Suprapubic skin (tissue), 4 donors: ENCODE results near the gene LAMA5. TPM values are rescaled to one million over a fixed set of nuclear protein-coding genes. Genes with fewer than 3 reads are reported as not detected.

ENCODE experiments used
- DNase-seq, 2 donors: peaks; one replicate each; pipeline ENCODE4 v3.0.0-alpha.2; 2019; ENCODE audit warnings: low spot score in 2 of 2
- H3K27ac ChIP-seq: fragments of 200-600 bp; sonication (generic); one replicate; pipeline ENCODE4 v1.5.1; 2019
- H3K27me3 ChIP-seq: fragments of 200-600 bp; sonication (generic); one replicate; pipeline ENCODE4 v1.5.1; 2019
- H3K36me3 ChIP-seq: fragments of 200-600 bp; sonication (generic); one replicate; pipeline ENCODE4 v1.5.1; 2019
- H3K4me1 ChIP-seq: fragments of 200-600 bp; sonication (generic); one replicate; pipeline ENCODE4 v1.5.1; 2019
- H3K4me3 ChIP-seq: fragments of 200-600 bp; sonication (generic); one replicate; pipeline ENCODE4 v1.5.1; 2019; ENCODE audit warnings: mild to moderate bottlenecking
- H3K9me3 ChIP-seq: fragments of 200-600 bp; sonication (generic); one replicate; pipeline ENCODE4 v1.5.1; 2019
- EP300 ChIP-seq: sonication (generic); formaldehyde crosslinking; IDR thresholded peaks from one replicate; pipeline ENCODE4 v1.6.1; 2017; ENCODE audit warnings: antibody characterized with exemption
- POLR2A ChIP-seq, 2 donors: fragments of 450-650 bp; IDR thresholded peaks; one replicate each; pipeline ENCODE4 v1.6.1; 2017; ENCODE audit warnings: antibody characterized with exemption in 2 of 2, mild to moderate bottlenecking in 2 of 2, moderate library complexity in 2 of 2
- POLR2AphosphoS5 ChIP-seq, 3 donors: sonication (generic); formaldehyde crosslinking; IDR thresholded peaks; one replicate each; pipeline ENCODE4 v1.6.1; 2017; ENCODE audit warnings: antibody characterized with exemption in 3 of 3
- WGBS: methylation state at CpG from one replicate; pipeline ENCODE4 v1.1.5; 2018; 5-methylcytosine and 5-hydroxymethylcytosine counted together
- total RNA-seq, 4 donors: library from RNA; depleted of rRNA; stranded (reverse); fragments of >200 nt; gene quantifications; one replicate each; pipeline ENCODE4 v1.1.0, GENCODE V29; 2016
- TF ChIP-seq, protein P1 (sequence below), 2 donors: fragments of 200-600 bp in 1 of 2; fragments of 450-650 bp in 1 of 2; sonication (generic) in 1 of 2; IDR thresholded peaks; one replicate each; pipeline ENCODE4 v1.5.1; 2016 to 2019; ENCODE audit warnings: antibody characterized with exemption in 2 of 2, mild to moderate bottlenecking in 1 of 2, moderate library complexity in 1 of 2

The LAMA5 gene
- total RNA-seq, 4 donors from 2014 or later, result 200 to 623 (median 316) TPM

DNA sequence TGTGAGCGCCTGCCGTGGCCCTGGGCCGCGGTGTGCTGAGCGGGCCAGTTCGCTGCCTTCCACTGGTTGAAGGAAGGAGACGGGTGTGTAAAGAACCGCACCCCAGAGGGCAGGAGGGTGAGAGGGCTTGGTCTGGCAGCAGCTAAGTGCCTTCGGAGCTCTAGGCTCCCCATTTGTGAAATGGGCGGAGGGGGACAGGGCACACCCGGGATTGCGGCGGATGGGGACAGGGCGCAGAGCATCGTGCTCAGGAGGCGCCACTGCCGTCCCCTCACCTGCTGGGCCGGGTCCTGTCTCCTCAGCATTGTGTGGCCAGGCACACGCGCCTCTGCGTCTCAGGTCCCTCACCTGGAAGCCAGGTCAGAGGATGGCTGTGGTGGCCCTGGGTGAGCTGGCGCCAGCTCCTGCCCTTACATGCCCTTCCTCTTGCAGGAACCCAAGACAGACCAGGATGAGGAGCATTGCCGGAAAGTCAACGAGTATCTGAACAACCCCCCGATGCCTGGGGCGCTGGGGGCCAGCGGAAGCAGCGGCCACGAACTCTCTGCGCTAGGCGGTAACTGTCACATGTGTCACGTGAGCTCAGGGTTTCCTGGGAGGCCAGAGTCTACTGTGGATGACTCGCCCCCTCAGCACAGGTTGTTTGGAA lies 61.2 kb downstream of the LAMA5 start:
- 55% methylated on average over 7 of the region's 33 CpGs for WGBS
- Histone ChIP-seq H3K27ac (no peak overlapping the region), H3K4me3 (no peak overlapping the region), H3K9me3 (no peaks in the 10 kb centered on the region), H3K4me1 (peaks cover 55% of the 10 kb centered on the region), H3K27me3 (no peaks in the 10 kb centered on the region), H3K36me3 (peaks cover 42% of the 10 kb centered on the region)
- no peak for DNase-seq
- TF ChIP-seq POLR2AphosphoS5 (IDR thresholded peaks at IDR 0.05), result no peak
- no peak for TF ChIP-seq POLR2A (IDR thresholded peaks at IDR 0.05)
- no peak for TF ChIP-seq EP300
- TF ChIP-seq, protein P1, sequence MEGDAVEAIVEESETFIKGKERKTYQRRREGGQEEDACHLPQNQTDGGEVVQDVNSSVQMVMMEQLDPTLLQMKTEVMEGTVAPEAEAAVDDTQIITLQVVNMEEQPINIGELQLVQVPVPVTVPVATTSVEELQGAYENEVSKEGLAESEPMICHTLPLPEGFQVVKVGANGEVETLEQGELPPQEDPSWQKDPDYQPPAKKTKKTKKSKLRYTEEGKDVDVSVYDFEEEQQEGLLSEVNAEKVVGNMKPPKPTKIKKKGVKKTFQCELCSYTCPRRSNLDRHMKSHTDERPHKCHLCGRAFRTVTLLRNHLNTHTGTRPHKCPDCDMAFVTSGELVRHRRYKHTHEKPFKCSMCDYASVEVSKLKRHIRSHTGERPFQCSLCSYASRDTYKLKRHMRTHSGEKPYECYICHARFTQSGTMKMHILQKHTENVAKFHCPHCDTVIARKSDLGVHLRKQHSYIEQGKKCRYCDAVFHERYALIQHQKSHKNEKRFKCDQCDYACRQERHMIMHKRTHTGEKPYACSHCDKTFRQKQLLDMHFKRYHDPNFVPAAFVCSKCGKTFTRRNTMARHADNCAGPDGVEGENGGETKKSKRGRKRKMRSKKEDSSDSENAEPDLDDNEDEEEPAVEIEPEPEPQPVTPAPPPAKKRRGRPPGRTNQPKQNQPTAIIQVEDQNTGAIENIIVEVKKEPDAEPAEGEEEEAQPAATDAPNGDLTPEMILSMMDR (IDR thresholded peaks at IDR 0.05), result no peak

DNA sequence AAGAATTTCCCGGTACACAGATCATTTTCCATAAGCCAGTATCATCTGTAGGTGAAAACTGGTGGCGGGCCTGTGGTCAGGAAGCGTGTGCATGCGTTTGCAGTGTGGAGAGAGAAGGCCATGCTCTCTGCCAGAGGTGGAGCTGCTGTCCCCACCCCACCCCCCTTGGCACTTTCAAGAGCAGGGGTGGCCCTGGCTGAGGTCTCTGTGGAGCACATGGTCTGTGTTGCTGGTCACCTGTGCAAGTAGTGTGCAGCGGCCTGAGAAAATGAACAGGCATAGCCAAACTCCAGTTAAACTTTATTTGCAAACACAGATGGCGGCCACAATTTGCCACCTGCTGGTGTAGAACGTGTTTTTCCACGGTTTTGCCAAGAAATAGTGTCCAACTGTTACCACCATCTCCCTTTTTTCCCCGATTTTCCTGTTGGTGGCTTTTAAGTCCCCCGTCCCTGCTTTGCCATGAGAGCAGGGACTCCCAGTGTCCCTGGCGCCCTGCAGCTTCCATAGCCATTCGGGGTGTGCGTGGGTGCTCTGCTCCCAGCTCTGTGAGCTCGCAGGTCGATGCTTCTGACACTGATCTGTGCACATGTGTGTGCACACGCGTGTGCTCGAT lies 61.9 kb downstream of the LAMA5 start:
- DNase-seq, result no peak
- Histone ChIP-seq H3K27ac (no peak overlapping the region), H3K4me1 (peaks cover 55% of the 10 kb centered on the region)

DNA sequence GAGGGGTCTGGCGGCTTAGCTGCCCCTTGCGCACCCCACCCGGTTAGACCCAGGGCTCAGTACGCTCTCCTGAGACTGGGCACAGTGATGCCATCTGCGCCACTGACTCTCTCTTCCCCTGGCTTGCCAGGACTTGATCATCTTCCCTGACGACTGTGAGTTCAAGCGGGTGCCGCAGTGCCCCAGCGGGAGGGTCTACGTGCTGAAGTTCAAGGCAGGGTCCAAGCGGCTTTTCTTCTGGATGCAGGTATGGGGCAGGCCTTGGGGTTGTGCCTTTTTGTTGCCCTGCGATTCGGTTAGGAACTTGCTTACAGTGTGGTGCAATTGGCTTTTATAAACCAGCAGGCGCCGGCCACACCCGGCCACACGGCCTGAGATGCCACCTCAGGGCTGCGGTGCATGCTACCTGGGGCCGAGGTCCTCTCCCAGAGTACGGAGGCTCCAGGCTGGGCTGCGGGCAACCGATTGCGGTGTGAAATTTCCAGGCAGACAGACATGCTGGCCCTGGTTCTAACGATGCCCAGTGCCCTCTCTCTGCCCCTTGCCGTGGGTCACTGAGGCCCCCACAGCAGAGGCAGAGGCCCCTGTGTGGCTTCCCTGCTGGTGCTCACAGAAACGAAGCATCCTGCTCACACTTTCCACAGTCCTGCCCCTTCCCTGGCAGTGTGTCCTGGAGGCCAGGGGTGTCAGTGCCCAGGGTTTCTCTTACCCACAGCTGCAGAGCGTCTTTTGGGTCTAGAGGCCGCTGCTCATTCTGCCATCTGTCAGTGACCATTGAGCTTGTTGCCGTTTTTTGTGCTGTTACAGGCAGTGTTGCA lies 62.6 kb downstream of the LAMA5 start:
- Histone ChIP-seq H3K4me1 (peaks cover 55% of the 10 kb centered on the region), H3K27me3 (no peaks in the 10 kb centered on the region), H3K36me3 (peaks cover 28% of the 10 kb centered on the region), H3K9me3 (no peaks in the 10 kb centered on the region), H3K4me3 (peak overlapping the region; percentile 96), H3K27ac (peak overlapping the region; percentile 98)
- 54% methylated on average over 9 of the region's 29 CpGs for WGBS
- DNase-seq, result no peak
- TF ChIP-seq POLR2AphosphoS5 (IDR thresholded peaks at IDR 0.05) (no peak), POLR2A (IDR thresholded peaks at IDR 0.05) (no peak), EP300 (no peak)
- TF ChIP-seq, protein P1 (IDR thresholded peaks at IDR 0.05), result no peak

More for the DNA sequence above, 61.9 kb downstream of the LAMA5 start:
- H3K4me3 ChIP-seq, result peak overlapping the region; percentile 96
- WGBS, result 70% methylated on average over 15 of the region's 18 CpGs
- H3K36me3 ChIP-seq, result peaks cover 36% of the 10 kb centered on the region
- H3K27me3 ChIP-seq, result no peaks in the 10 kb centered on the region
- H3K9me3 ChIP-seq, result no peaks in the 10 kb centered on the region
- TF ChIP-seq, protein P1 (IDR thresholded peaks at IDR 0.05), result no peak
- TF ChIP-seq POLR2AphosphoS5 (IDR thresholded peaks at IDR 0.05) (no peak), POLR2A (IDR thresholded peaks at IDR 0.05) (no peak), EP300 (no peak)

DNA sequence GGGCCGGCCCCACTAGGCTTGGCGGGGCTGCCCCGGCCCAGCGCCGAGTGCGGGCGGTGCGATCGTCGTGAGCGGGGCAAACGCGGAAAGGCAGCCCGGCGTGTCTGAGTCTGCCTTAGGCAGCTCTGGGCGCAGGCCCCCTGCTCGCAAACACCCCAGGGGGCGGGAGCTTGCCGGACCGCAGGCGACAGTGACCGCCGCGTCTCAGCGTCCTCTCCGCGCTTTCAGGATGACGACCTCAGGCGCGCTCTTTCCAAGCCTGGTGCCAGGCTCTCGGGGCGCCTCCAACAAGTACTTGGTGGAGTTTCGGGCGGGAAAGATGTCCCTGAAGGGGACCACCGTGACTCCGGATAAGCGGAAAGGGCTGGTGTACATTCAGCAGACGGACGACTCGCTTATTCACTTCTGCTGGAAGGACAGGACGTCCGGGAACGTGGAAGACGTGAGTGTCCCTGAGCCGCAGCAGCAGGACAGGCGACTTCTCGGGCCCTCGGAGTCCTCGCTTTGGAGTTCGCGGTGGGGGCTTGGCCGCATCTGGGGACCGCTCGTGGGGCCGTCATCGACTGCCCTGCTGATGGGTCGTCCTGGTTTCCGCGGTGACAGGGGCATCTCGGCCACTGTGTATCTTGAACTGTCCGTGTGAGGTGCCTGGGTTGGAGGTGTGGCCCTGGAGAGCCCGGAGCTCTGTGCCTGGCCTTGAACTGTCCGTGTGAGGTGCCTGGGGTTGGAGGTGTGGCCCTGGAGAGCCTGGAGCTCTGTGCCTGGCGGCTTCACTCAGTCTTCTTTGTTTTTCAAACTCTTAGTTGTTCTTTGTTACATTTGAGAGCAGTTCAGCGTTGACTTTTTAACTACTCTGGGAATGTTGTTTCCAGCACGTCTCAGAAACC lies 63.5 kb downstream of the LAMA5 start:
- TF ChIP-seq, protein P1 (IDR thresholded peaks at IDR 0.05), result no peak
- TF ChIP-seq EP300 (no peak), POLR2A (IDR thresholded peaks at IDR 0.05) (no peak), POLR2AphosphoS5 (IDR thresholded peaks at IDR 0.05) (no peak)
- Histone ChIP-seq H3K9me3 (no peaks in the 10 kb centered on the region), H3K27ac (peak overlapping the region; percentile 98), H3K4me3 (peak overlapping the region; percentile 96), H3K27me3 (no peaks in the 10 kb centered on the region), H3K36me3 (peaks cover 27% of the 10 kb centered on the region), H3K4me1 (peaks cover 55% of the 10 kb centered on the region)
- WGBS, result 2% methylated on average over 31 of the region's 66 CpGs
- no peak for DNase-seq
